K562 (cell line): ENCODE results near the gene BMP6.

Source experiments
- CHD2 ChIP-seq: IDR thresholded peaks from 2 replicates; pipeline ENCODE4 v1.6.1; 2011; ENCODE audit warnings: low read depth, low read length
- NR3C1 ChIP-seq: sonication (generic); formaldehyde crosslinking; IDR thresholded peaks from 2 replicates; pipeline ENCODE4 v1.8.1; 2022; ENCODE audit warnings: missing genetic modification reagents
- RBM39 ChIP-seq: fragments of 200-400 bp; formaldehyde crosslinking; optimal IDR thresholded peaks from 2 replicates; pipeline ENCODE3; 2018; ENCODE audit warnings: low read depth, low read length
- STAG1 ChIP-seq: sonication (generic); formaldehyde crosslinking; IDR thresholded peaks from 2 replicates; pipeline ENCODE4 v1.5.0; 2020; ENCODE audit warnings: missing genetic modification reagents, borderline replicate concordance
- ZNF12 ChIP-seq: sonication (generic); formaldehyde crosslinking; IDR thresholded peaks from 2 replicates; pipeline ENCODE4 v1.4.0; 2020; ENCODE audit warnings: mild to moderate bottlenecking, missing genetic modification reagents
- ZNF780A ChIP-seq: fragments of 250-450 bp; sonication (Bioruptor Pico); IDR thresholded peaks from 2 replicates; pipeline ENCODE4 v1.5.0; 2021; ENCODE audit warnings: mild to moderate bottlenecking
- ZZZ3 ChIP-seq: fragments of 450-650 bp; IDR thresholded peaks from 2 replicates; pipeline ENCODE4 v1.6.1; 2016; ENCODE audit warnings: antibody characterized with exemption, mild to moderate bottlenecking, moderate library complexity
- TF ChIP-seq, protein P1 (sequence below), 3 experiments: IDR thresholded peaks in 2 of 3; conservative IDR thresholded peaks in 1 of 3; 2 replicates each; pipeline ENCODE4 v1.5.1; 2011 to 2012; ENCODE audit warnings: low read length in 3 of 3, mild to moderate bottlenecking in 3 of 3, control low read depth in 2 of 3, improper control_type of control experiment in 1 of 3, inconsistent platforms in 1 of 3, low read depth in 1 of 3, mixed read lengths in 1 of 3, moderate library complexity in 1 of 3; ENCODE audit not compliant: insufficient read depth in 2 of 3

DNA sequence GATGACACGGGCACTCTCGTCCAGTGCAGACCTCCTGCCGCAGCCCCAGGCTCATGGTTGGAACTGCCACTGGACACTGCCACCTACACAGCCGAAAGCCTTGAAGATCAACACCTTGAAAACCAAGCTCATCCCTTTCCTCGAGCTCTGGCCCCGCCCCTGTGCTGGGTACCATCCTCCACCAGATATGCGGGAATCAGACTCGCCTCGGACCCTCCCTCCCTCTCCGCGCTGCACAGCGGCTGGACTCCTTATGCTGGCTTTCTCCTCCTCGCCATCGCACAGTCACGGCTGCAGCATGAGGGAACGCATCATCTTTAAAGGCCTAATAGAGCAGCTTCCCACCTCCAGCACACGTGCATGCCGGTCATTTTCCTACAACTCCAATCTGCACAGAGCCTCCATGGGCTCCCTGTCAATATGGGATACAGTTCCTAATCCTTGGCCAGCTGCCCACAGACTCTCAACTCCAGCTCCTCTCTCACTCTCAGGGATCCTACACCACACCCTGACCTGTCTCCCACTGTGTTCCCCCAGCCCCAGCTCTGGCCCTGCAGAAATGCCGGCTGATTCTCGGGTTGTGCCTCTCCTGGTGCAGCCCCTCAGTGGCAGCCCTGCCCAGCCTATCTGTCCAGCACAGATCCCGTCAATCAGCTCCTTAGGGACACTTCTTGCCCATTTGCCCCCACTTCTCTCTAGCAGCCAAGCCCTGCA, 161.5 kb downstream of the BMP6 start:
- TF ChIP-seq ZNF780A (CRISPR knock-in tag) (no peak), RBM39 (no peak), ZNF12 (no peak), STAG1 (CRISPR knock-in tag) (no peak), ZZZ3 (no peak), CHD2 (no peak), NR3C1 (no peak)
- TF ChIP-seq, protein P1, sequence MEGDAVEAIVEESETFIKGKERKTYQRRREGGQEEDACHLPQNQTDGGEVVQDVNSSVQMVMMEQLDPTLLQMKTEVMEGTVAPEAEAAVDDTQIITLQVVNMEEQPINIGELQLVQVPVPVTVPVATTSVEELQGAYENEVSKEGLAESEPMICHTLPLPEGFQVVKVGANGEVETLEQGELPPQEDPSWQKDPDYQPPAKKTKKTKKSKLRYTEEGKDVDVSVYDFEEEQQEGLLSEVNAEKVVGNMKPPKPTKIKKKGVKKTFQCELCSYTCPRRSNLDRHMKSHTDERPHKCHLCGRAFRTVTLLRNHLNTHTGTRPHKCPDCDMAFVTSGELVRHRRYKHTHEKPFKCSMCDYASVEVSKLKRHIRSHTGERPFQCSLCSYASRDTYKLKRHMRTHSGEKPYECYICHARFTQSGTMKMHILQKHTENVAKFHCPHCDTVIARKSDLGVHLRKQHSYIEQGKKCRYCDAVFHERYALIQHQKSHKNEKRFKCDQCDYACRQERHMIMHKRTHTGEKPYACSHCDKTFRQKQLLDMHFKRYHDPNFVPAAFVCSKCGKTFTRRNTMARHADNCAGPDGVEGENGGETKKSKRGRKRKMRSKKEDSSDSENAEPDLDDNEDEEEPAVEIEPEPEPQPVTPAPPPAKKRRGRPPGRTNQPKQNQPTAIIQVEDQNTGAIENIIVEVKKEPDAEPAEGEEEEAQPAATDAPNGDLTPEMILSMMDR (IDR thresholded peaks at IDR 0.05 in 2 of 3, conservative IDR thresholded peaks at IDR 0.05 in 1 of 3; ENCODE audit: insufficient read depth in 2 of 3, low read depth in 1 of 3, low read length in 3 of 3): no peak
